Neural progenitor cell (in vitro differentiated cells): ENCODE measurements around the gene APH1B. TPM values are rescaled to one million over a fixed set of nuclear protein-coding genes. Genes with fewer than 3 reads are reported as not detected.
"Not testable (repeated sequence)": the region's sequence is repeated elsewhere in the genome, so short reads cannot be mapped to it uniquely, and the experiment has no call there.

Source experiments
- DNase-seq: peaks from one replicate; pipeline ENCODE4 v3.0.0-alpha.2; 2016; ENCODE audit warnings: low spot score
- H2AFZ ChIP-seq: fragments of 200-600 bp; sonication (generic); replicated peaks from 2 replicates; pipeline ENCODE4 v1.6.1; 2016; ENCODE audit warnings: antibody characterized with exemption
- H3F3A ChIP-seq: fragments of 200-600 bp; sonication (generic); 2 replicates; pipeline ENCODE4 v1.6.1; 2016; ENCODE audit warnings: antibody characterized with exemption, low read depth
- H3K27ac ChIP-seq: fragments of 200-600 bp; sonication (generic); 2 replicates; pipeline ENCODE4 v1.5.1; 2016; ENCODE audit warnings: mild to moderate bottlenecking
- H3K27me3 ChIP-seq: fragments of 200-600 bp; sonication (generic); 2 replicates; pipeline ENCODE4 v1.6.1; 2016; ENCODE audit warnings: mild to moderate bottlenecking, moderate library complexity
- H3K36me3 ChIP-seq: fragments of 200-600 bp; sonication (generic); 2 replicates; pipeline ENCODE4 v1.5.1; 2016
- H3K4me1 ChIP-seq: fragments of 200-600 bp; sonication (generic); 2 replicates; pipeline ENCODE4 v1.6.1; 2016; ENCODE audit warnings: mixed run types
- H3K4me2 ChIP-seq: fragments of 200-600 bp; sonication (generic); 2 replicates; pipeline ENCODE4 v1.6.1; 2016
- H3K4me3 ChIP-seq: fragments of 200-600 bp; sonication (generic); 2 replicates; pipeline ENCODE4 v1.5.1; 2016
- H3K79me2 ChIP-seq: fragments of 200-600 bp; sonication (generic); 2 replicates; pipeline ENCODE4 v1.6.1; 2016; ENCODE audit warnings: low read depth
- H3K9ac ChIP-seq: fragments of 200-600 bp; sonication (generic); 2 replicates; pipeline ENCODE4 v1.6.1; 2016
- H3K9me3 ChIP-seq: fragments of 200-600 bp; sonication (generic); 2 replicates; pipeline ENCODE4 v1.5.1; 2016; ENCODE audit warnings: low read depth
- H4K20me1 ChIP-seq: fragments of 200-600 bp; sonication (generic); 2 replicates; pipeline ENCODE4 v1.6.1; 2016; ENCODE audit warnings: low read depth
- H3K27ac Mint-ChIP-seq: 3 replicates; pipeline ENCODE4 v1.8.0; 2021; ENCODE audit warnings: mixed read lengths
- H3K27me3 Mint-ChIP-seq: 2 replicates; pipeline ENCODE4 v1.8.0; 2022; ENCODE audit warnings: low read depth, mild to moderate bottlenecking, inconsistent platforms, moderate library complexity, mixed read lengths; ENCODE audit not compliant: insufficient read depth
- H3K36me3 Mint-ChIP-seq: 3 replicates; pipeline ENCODE4 v1.8.0; 2021; ENCODE audit warnings: mixed read lengths
- H3K4me1 Mint-ChIP-seq: 3 replicates; pipeline ENCODE4 v1.8.0; 2021; ENCODE audit warnings: mixed read lengths
- H3K4me3 Mint-ChIP-seq: 3 replicates; pipeline ENCODE4 v1.8.0; 2021; ENCODE audit warnings: mild to moderate bottlenecking, moderate library complexity, mixed read lengths
- H3K9me3 Mint-ChIP-seq: 3 replicates; pipeline ENCODE4 v1.8.0; 2020; ENCODE audit warnings: mixed read lengths
- CTCF ChIP-seq: fragments of 200-600 bp; sonication (generic); IDR thresholded peaks from 2 replicates; pipeline ENCODE4 v1.5.1; 2017; ENCODE audit warnings: antibody characterized with exemption, mild to moderate bottlenecking
- EZH2 ChIP-seq: fragments of 200-600 bp; sonication (generic); IDR thresholded peaks from 2 replicates; pipeline ENCODE4 v1.6.1; 2017; ENCODE audit warnings: antibody characterized with exemption, mild to moderate bottlenecking, moderate library complexity
- EZH2phosphoT487 ChIP-seq: fragments of 200-600 bp; sonication (generic); IDR thresholded peaks from 2 replicates; pipeline ENCODE4 v1.6.1; 2017; ENCODE audit warnings: antibody characterized with exemption
- total RNA-seq: library from RNA; depleted of rRNA; stranded (reverse); fragments of >200 nt; gene quantifications from 2 replicates; pipeline ENCODE4 v1.2.3, GENCODE V29; 2015; ENCODE audit warnings: low replicate concordance

The APH1B gene
- total RNA-seq, 1 donor from 2014 or later = 4.0 TPM

- H3K4me3 ChIP-seq = no peak overlapping the region
- H3K9me3 ChIP-seq = no peaks in the 10 kb centered on the region
- no peak overlapping the region for H3K4me2 ChIP-seq
- DNase-seq = no peak
- peaks cover 66% of the 10 kb centered on the region for H3K79me2 ChIP-seq
- no peaks in the 10 kb centered on the region for H3K27me3 Mint-ChIP-seq
- peaks cover 12% of the 10 kb centered on the region for H3K9me3 Mint-ChIP-seq
- peak overlapping the region; percentile 24 for H3K27ac Mint-ChIP-seq
- H3K4me1 ChIP-seq = peaks cover 14% of the 10 kb centered on the region
- peaks cover 22% of the 10 kb centered on the region for H3K4me1 Mint-ChIP-seq
- no peaks in the 10 kb centered on the region for H3K36me3 ChIP-seq
- H3K27ac ChIP-seq = no peak overlapping the region
- peaks cover 16% of the 10 kb centered on the region for H3K36me3 Mint-ChIP-seq
- H2AFZ ChIP-seq = no peak overlapping the region
- no peak overlapping the region for H3K9ac ChIP-seq
- no peaks in the 10 kb centered on the region for H3K27me3 ChIP-seq
- H4K20me1 ChIP-seq = peaks cover 17% of the 10 kb centered on the region
- H3K4me3 Mint-ChIP-seq = no peak overlapping the region
- no peak for TF ChIP-seq EZH2phosphoT487
- no peak for TF ChIP-seq EZH2
- no peak for TF ChIP-seq CTCF
- H3F3A ChIP-seq = peaks cover 15% of the 10 kb centered on the region
Measured at GRCh38 chr15:63233667-63234423, 43.6 kb upstream of the APH1B start.

GRCh38 chr15:63234451-63234870 lies 42.9 kb upstream of the APH1B start:
- no peak for DNase-seq
- peaks cover 15% of the 10 kb centered on the region for H3F3A ChIP-seq
- H3K4me3 ChIP-seq = no peak overlapping the region
- Mint-ChIP-seq H3K4me3 (no peak overlapping the region), H3K9me3 (peaks cover 12% of the 10 kb centered on the region), H3K4me1 (peaks cover 22% of the 10 kb centered on the region), H3K27ac (peak overlapping the region; percentile 24), H3K36me3 (peaks cover 16% of the 10 kb centered on the region), H3K27me3 (no peaks in the 10 kb centered on the region)
- TF ChIP-seq EZH2phosphoT487 (no peak), EZH2 (no peak), CTCF (no peak)
- peaks cover 14% of the 10 kb centered on the region for H3K4me1 ChIP-seq
- H3K4me2 ChIP-seq = no peak overlapping the region
- peaks cover 17% of the 10 kb centered on the region for H4K20me1 ChIP-seq
- no peak overlapping the region for H3K27ac ChIP-seq
- no peaks in the 10 kb centered on the region for H3K9me3 ChIP-seq
- H3K36me3 ChIP-seq = no peaks in the 10 kb centered on the region
- no peak overlapping the region for H2AFZ ChIP-seq
- H3K27me3 ChIP-seq = no peaks in the 10 kb centered on the region
- no peak overlapping the region for H3K9ac ChIP-seq
- peaks cover 72% of the 10 kb centered on the region for H3K79me2 ChIP-seq

- no peak overlapping the region for H3K9ac ChIP-seq
- H4K20me1 ChIP-seq = peaks cover 16% of the 10 kb centered on the region
- Mint-ChIP-seq H3K36me3 (peaks cover 19% of the 10 kb centered on the region), H3K4me3 (no peak overlapping the region), H3K9me3 (peaks cover 14% of the 10 kb centered on the region), H3K4me1 (peaks cover 27% of the 10 kb centered on the region), H3K27me3 (no peaks in the 10 kb centered on the region), H3K27ac (no peak overlapping the region)
- H3K4me3 ChIP-seq = no peak overlapping the region
- H3K9me3 ChIP-seq = no peaks in the 10 kb centered on the region
- H3K27ac ChIP-seq = no peak overlapping the region
- peaks cover 13% of the 10 kb centered on the region for H3F3A ChIP-seq
- H3K36me3 ChIP-seq = no peaks in the 10 kb centered on the region
- H3K4me2 ChIP-seq = no peak overlapping the region
- no peak overlapping the region for H2AFZ ChIP-seq
- H3K4me1 ChIP-seq = peaks cover 9% of the 10 kb centered on the region
- DNase-seq = no peak
- peaks cover 78% of the 10 kb centered on the region for H3K79me2 ChIP-seq
- H3K27me3 ChIP-seq = no peaks in the 10 kb centered on the region
- TF ChIP-seq EZH2 (no peak), CTCF (no peak), EZH2phosphoT487 (no peak)
Measured at GRCh38 chr15:63236272-63236671, 41.1 kb upstream of the APH1B start.

- Mint-ChIP-seq H3K9me3 (peaks cover 20% of the 10 kb centered on the region), H3K36me3 (peaks cover 24% of the 10 kb centered on the region), H3K4me1 (peaks cover 21% of the 10 kb centered on the region)
- not testable (repeated sequence) for DNase-seq, H3K4me3 Mint-ChIP-seq, H3K4me3 ChIP-seq, H3K4me2 ChIP-seq, H3K27ac ChIP-seq, H3F3A ChIP-seq, H3K27me3 ChIP-seq, H3K9ac ChIP-seq, H3K9me3 ChIP-seq, H3K27ac Mint-ChIP-seq, H3K4me1 ChIP-seq, H2AFZ ChIP-seq, H3K36me3 ChIP-seq, H3K27me3 Mint-ChIP-seq
- Histone ChIP-seq H4K20me1 (peaks cover 11% of the 10 kb centered on the region), H3K79me2 (peaks cover 78% of the 10 kb centered on the region)
Measured at GRCh38 chr15:63237086-63237485, 40.3 kb upstream of the APH1B start.
